Esophagus squamous epithelium (tissue), 5 donors: ENCODE measurements around the gene CPNE5. TPM values are rescaled to one million over a fixed set of nuclear protein-coding genes. Genes with fewer than 3 reads are reported as not detected.

Experiments
- DNase-seq: peaks from one replicate; lab custom pipeline; 2025; lab: John Stamatoyannopoulos, UW
- H3K27ac ChIP-seq, 4 donors: fragments of 200-600 bp; sonication (generic); one replicate each; pipeline ENCODE4 v1.5.1; 2016 to 2019; ENCODE audit warnings: mild to moderate bottlenecking in 1 of 4
- H3K27me3 ChIP-seq, 4 donors: fragments of 200-600 bp; sonication (generic); 1 replicate in 3 of 4; 2 replicates in 1 of 4; pipeline versions ENCODE4 v1.5.1 to v1.6.0; 2017 to 2021; ENCODE audit warnings: antibody characterized with exemption in 1 of 4
- H3K36me3 ChIP-seq, 3 donors: fragments of 200-600 bp; sonication (generic); one replicate each; pipeline ENCODE4 v1.5.1; 2016 to 2019
- H3K4me1 ChIP-seq, 3 donors: fragments of 200-600 bp; sonication (generic); one replicate each; pipeline ENCODE4 v1.5.1; 2017 to 2019
- H3K4me3 ChIP-seq, 4 donors: fragments of 200-600 bp; sonication (generic); 1 replicate in 3 of 4; 2 replicates in 1 of 4; pipeline ENCODE4 v1.5.1; 2016 to 2019; ENCODE audit warnings: mild to moderate bottlenecking in 2 of 4, moderate library complexity in 1 of 4
- H3K9me3 ChIP-seq, 3 donors: fragments of 200-600 bp; sonication (generic); one replicate each; pipeline ENCODE4 v1.5.1; 2016 to 2019
- POLR2A ChIP-seq, 4 donors: fragments of 450-650 bp; IDR thresholded peaks; one replicate each; pipeline ENCODE4 v1.6.1; 2017; ENCODE audit warnings: antibody characterized with exemption in 4 of 4, mild to moderate bottlenecking in 4 of 4, moderate library complexity in 3 of 4
- WGBS, 2 donors: methylation state at CpG; one replicate each; pipeline ENCODE4 v1.1.5; 2018; 5-methylcytosine and 5-hydroxymethylcytosine counted together
- intact Hi-C: fragments of 100-400 bp; cut with DNase I; formaldehyde crosslinking; loops from one replicate; pipeline ENCODE4 v1.15.0; 2022
- total RNA-seq, 4 donors: library from RNA; depleted of rRNA; stranded (reverse); fragments of >200 nt; gene quantifications; one replicate each; pipeline ENCODE4 v1.1.0, GENCODE V29; 2016
- TF ChIP-seq, protein P1 (sequence below), 6 experiments: fragments of 450-650 bp in 4 of 6; fragments of 200-600 bp in 2 of 6; sonication (generic) in 2 of 6; IDR thresholded peaks; one replicate each; pipeline ENCODE4 v1.5.1; 2016 to 2019; ENCODE audit warnings: antibody characterized with exemption in 6 of 6, mild to moderate bottlenecking in 4 of 6, moderate library complexity in 4 of 6
- donor health status: DM: yes; HTN: yes; CAD: no.

CPNE5 gene
- total RNA-seq, 4 donors from 2014 or later: 1.2 to 2.5 (median 1.5) TPM

GRCh38 chr6:36845233-36845632 lies 6.0 kb upstream of the CPNE5 start:
- no peak for DNase-seq
- Histone ChIP-seq H3K36me3 (no peaks in the 10 kb centered on the region), H3K27me3 (peaks cover 0 to 9% (median 0%) of the 10 kb centered on the region in 4 donors), H3K4me3 (no peak overlapping the region), H3K9me3 (no peaks in the 10 kb centered on the region), H3K4me1 (peaks cover 15 to 45% (median 21%) of the 10 kb centered on the region in 3 donors), H3K27ac (no peak overlapping the region)
- TF ChIP-seq, protein P1, sequence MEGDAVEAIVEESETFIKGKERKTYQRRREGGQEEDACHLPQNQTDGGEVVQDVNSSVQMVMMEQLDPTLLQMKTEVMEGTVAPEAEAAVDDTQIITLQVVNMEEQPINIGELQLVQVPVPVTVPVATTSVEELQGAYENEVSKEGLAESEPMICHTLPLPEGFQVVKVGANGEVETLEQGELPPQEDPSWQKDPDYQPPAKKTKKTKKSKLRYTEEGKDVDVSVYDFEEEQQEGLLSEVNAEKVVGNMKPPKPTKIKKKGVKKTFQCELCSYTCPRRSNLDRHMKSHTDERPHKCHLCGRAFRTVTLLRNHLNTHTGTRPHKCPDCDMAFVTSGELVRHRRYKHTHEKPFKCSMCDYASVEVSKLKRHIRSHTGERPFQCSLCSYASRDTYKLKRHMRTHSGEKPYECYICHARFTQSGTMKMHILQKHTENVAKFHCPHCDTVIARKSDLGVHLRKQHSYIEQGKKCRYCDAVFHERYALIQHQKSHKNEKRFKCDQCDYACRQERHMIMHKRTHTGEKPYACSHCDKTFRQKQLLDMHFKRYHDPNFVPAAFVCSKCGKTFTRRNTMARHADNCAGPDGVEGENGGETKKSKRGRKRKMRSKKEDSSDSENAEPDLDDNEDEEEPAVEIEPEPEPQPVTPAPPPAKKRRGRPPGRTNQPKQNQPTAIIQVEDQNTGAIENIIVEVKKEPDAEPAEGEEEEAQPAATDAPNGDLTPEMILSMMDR (IDR thresholded peaks at IDR 0.05): no peak
- TF ChIP-seq POLR2A (IDR thresholded peaks at IDR 0.05): no peak
- intact Hi-C loops: loop anchor here (5.0 kb wide), 1 partner anchor 78 kb away; no protein-coding TSS in a partner anchor
- WGBS, 2 donors: 68 to 87% methylated on average over 3 to 4 of the region's 4 CpGs

DNA sequence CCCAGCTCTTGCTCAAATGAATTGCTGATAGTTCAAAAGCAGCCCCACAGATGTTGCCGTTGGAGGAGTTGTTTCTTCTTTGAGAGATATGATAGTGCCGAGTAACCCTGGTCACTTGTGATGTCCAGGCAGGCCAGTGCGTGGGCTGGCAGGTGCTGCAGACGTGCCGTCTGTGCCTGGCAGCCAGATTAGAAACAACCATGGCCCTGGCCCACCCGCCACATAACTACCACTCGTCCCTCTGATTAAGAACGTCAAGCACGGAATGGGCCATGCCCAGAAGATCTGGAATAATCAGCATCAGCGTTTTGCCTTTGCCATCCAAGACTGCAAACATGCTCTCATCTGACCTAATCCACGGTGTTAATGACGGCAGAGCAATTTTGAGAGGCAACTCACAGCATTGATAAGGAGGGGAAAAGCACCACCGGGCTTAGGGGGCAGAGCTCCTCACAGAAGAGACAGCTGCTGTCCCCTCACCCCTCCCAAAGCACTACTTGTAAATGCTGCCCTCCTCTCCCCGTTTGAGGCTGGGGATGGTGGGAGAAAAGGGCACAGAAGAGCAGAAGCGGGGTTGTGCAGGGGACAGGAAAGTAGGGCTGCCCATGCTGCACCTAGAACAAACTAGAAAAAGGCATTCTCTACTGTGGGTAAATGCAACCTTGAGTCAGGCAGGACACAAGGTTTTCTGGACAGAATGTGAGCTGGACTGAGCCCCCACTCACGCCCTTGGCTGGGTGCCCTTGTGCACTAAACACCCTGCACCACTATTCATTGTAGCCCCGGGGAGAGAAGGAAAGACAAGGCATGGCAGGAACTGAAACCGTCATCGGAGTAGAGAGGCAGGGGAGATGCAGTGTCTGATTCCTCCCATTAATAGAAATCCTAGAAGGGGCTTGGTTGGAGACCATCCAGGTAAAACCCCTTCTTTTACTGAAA lies 5.3 kb upstream of the CPNE5 start:
- Histone ChIP-seq H3K9me3 (no peaks in the 10 kb centered on the region), H3K36me3 (no peaks in the 10 kb centered on the region), H3K27ac (no peak overlapping the region), H3K4me1 (peaks cover 19 to 45% (median 27%) of the 10 kb centered on the region in 3 donors), H3K27me3 (peaks cover 0 to 17% (median 0%) of the 10 kb centered on the region in 4 donors), H3K4me3 (no peak overlapping the region)
- DNase-seq: no peak
- WGBS, 2 donors: 75 to 77% methylated on average over 19 of the region's 19 CpGs
- no peak for TF ChIP-seq POLR2A (IDR thresholded peaks at IDR 0.05)
- TF ChIP-seq, protein P1 (IDR thresholded peaks at IDR 0.05): no peak
- intact Hi-C loops: loop anchor here (5.0 kb wide), 1 partner anchor 77 kb away; no protein-coding TSS in a partner anchor

DNA sequence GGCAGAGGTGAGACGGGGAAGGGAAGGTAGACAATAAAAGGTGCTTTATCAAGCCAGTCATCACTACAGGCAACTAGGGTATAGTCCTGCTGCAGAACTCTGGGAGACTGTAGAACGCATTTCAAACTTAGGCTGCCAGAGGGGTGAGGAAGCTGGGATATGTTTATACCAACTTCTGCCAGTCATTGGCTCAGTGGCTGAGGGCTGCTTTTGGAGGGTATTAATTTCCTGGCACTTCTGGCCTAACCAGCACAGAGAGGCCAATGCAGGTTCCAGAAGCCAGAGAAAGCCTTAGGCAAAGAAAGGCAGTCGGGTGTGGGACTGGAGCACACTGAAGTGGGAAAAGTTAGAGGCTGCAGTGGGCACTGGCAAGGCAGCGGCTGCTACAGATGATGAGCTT lies 3.9 kb upstream of the CPNE5 start:
- H3K27me3 ChIP-seq: peaks cover 0 to 30% (median 0%) of the 10 kb centered on the region in 4 donors
- H3K9me3 ChIP-seq: no peaks in the 10 kb centered on the region
- no peak overlapping the region for H3K27ac ChIP-seq
- peaks cover 18 to 41% (median 19%) of the 10 kb centered on the region in 3 donors for H3K4me1 ChIP-seq
- H3K36me3 ChIP-seq: no peaks in the 10 kb centered on the region
- H3K4me3 ChIP-seq: no peak overlapping the region
- intact Hi-C loops: no loop called here
- WGBS, 2 donors: 60 to 69% methylated on average over 4 of the region's 4 CpGs
- no peak for DNase-seq
- no peak for TF ChIP-seq POLR2A (IDR thresholded peaks at IDR 0.05)
- TF ChIP-seq, protein P1 (IDR thresholded peaks at IDR 0.05): no peak

DNA sequence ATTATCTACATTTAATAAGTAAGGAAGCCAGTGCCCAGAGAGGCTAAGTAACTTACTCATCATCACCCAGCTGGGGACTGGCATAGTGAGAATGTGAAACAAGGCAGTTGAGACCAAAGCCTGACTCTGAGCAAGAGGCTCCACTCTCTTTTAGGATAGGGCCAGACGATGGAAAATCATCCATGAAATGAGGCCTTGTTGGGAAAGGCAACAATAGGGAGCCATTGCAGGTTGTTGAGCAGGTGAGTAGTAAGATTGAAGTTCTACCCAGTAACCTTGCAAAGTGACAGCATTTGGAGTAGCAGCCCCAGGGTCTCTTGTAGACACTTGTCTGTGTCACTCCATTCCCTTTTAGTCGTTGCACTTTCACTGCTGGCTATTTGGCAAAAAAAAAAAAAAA lies 2.5 kb upstream of the CPNE5 start:
- H3K27ac ChIP-seq: no peak overlapping the region
- 44 to 65% methylated on average over 2 of the region's 2 CpGs for WGBS, 2 donors
- no peaks in the 10 kb centered on the region for H3K36me3 ChIP-seq
- peaks cover 0 to 37% (median 0%) of the 10 kb centered on the region in 4 donors for H3K27me3 ChIP-seq
- intact Hi-C loops: no loop called here
- TF ChIP-seq POLR2A (IDR thresholded peaks at IDR 0.05): no peak
- TF ChIP-seq, protein P1 (IDR thresholded peaks at IDR 0.05): no peak
- no peaks in the 10 kb centered on the region for H3K9me3 ChIP-seq
- peaks cover 18 to 38% (median 19%) of the 10 kb centered on the region in 3 donors for H3K4me1 ChIP-seq
- no peak overlapping the region for H3K4me3 ChIP-seq
- no peak for DNase-seq
